Mammary epithelial cell (primary cell): ENCODE measurements around the gene PCNX1.

Experiments
- CTCF ChIP-seq, 2 donors: IDR thresholded peaks in 1 of 2; conservative IDR thresholded peaks in 1 of 2; 2 replicates each; pipeline ENCODE4 v1.5.1; 2011 to 2012; ENCODE audit warnings: inconsistent platforms in 2 of 2, low read length in 2 of 2, mild to moderate bottlenecking in 2 of 2, control low read depth in 1 of 2, low read depth in 1 of 2; ENCODE audit not compliant: insufficient read depth in 1 of 2; ENCODE audit errors: extremely low read depth in 1 of 2
- EZH2 ChIP-seq: IDR thresholded peaks from 2 replicates; pipeline ENCODE4 v1.6.1; 2012; ENCODE audit warnings: low read length, inconsistent platforms, borderline replicate concordance

DNA sequence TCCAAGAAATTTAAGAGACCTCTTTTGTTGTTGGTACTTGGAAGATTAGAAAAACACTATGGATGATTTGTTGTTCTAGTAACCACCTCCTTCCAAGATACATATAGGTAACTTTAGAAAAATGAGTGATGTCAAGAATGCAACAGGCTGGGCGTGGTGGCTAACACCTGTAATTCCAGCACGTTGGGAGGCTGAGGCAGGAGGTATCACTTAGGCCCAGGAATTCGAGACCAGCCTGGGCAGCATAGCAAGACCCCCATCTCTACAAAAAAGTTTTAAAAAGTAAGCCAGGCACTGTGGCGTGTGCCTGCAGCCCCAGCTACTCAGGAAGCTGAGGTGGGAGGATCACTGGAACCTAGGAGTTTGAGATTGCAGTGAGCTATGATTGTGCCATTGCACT is 97.8 kb downstream of the PCNX1 start:
- TF ChIP-seq CTCF (conservative IDR thresholded peaks at IDR 0.05 in 1 of 2, IDR thresholded peaks at IDR 0.05 in 1 of 2; ENCODE audit: extremely low read depth in 1 of 2, insufficient read depth in 1 of 2, low read depth in 1 of 2, low read length in 2 of 2): no peak
- no peak for TF ChIP-seq EZH2
